T-helper 2 cell treated with Interferon-gamma antibody and Interleukin-4, amounts not matched to agents 5 μg/mL and 100 μg/mL, for 36 hours (primary cell): ENCODE measurements around the gene MORN5.

Source experiments
- DNase-seq: peaks from one replicate; pipeline ENCODE4 v3.0.0; 2021; ENCODE audit warnings: low spot score
- H3K27ac Mint-ChIP-seq: one replicate; pipeline ENCODE4 v1.8.0; 2021; ENCODE audit warnings: mild to moderate bottlenecking, mixed read lengths
- H3K27me3 Mint-ChIP-seq: one replicate; pipeline ENCODE4 v1.8.0; 2021; ENCODE audit warnings: low read depth, mixed read lengths
- H3K36me3 Mint-ChIP-seq: one replicate; pipeline ENCODE4 v1.8.0; 2021; ENCODE audit warnings: low read depth, mixed read lengths
- H3K4me1 Mint-ChIP-seq: one replicate; pipeline ENCODE4 v1.8.0; 2021; ENCODE audit warnings: low read depth, mixed read lengths
- H3K4me3 Mint-ChIP-seq: one replicate; pipeline ENCODE4 v1.8.0; 2022; ENCODE audit warnings: mild to moderate bottlenecking, moderate library complexity, mixed read lengths
- H3K9me3 Mint-ChIP-seq: one replicate; pipeline ENCODE4 v1.8.0; 2021; ENCODE audit warnings: mixed read lengths

MORN5 gene

DNA sequence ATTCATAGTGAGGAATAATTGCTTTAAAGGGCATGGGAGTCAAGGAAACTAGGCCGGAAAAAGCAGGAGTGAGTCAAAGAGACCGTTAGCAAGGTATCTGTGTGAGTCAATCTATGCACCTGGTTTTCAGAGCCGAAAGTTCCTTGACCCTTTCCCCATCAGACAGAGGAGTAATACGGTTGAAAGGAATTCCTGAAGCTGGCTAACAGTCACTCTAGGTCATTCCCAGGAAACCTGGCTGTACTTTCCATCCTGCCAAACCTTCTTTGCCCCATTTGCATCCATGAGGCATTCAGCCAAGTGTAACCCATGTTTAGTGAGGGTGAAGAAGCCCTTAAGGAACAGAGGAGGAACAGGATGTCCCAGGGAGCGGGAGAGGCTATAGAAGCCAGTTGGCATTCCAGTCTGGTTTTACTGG, 88.7 kb downstream of the MORN5 start:
- Mint-ChIP-seq H3K27me3 (no peaks in the 10 kb centered on the region), H3K4me1 (no peaks in the 10 kb centered on the region), H3K27ac (no peak overlapping the region), H3K4me3 (no peak overlapping the region), H3K36me3 (peaks cover 53% of the 10 kb centered on the region), H3K9me3 (no peaks in the 10 kb centered on the region)
- DNase-seq: no peak
